ENCODE data around the gene ITPR2.

DNA sequence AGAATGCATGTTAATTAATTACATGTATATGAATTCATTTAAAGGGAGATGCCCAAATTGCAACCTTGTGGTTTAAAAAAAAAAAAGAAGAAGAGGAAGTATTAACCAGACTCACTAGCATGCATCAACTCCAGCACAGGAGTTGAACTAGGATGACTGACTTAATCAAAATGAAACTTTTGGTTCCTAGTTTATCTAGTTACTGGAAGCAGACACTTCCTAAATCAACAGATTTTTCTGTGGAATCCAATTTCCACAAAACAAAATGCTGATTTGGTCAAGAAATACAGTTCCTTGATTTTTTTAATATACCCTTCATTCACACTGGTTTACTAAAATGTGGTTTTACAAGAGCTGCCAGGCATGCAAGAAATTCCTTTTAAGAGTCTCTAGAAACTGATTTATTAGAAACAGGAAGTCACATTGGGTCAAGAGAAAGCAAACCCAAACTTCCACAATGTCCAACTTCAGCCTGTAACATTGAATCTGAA is 41.6 kb downstream of the ITPR2 start:
- TF ChIP-seq, protein P1, sequence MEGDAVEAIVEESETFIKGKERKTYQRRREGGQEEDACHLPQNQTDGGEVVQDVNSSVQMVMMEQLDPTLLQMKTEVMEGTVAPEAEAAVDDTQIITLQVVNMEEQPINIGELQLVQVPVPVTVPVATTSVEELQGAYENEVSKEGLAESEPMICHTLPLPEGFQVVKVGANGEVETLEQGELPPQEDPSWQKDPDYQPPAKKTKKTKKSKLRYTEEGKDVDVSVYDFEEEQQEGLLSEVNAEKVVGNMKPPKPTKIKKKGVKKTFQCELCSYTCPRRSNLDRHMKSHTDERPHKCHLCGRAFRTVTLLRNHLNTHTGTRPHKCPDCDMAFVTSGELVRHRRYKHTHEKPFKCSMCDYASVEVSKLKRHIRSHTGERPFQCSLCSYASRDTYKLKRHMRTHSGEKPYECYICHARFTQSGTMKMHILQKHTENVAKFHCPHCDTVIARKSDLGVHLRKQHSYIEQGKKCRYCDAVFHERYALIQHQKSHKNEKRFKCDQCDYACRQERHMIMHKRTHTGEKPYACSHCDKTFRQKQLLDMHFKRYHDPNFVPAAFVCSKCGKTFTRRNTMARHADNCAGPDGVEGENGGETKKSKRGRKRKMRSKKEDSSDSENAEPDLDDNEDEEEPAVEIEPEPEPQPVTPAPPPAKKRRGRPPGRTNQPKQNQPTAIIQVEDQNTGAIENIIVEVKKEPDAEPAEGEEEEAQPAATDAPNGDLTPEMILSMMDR (IDR thresholded peaks at IDR 0.05; ENCODE audit: low read depth, low read length), result no peak
- TF ChIP-seq EZH2phosphoT487 (IDR thresholded peaks at IDR 0.05; ENCODE audit: low read depth), result no peak

All from OCI-LY3 (cell line).